Ishikawa (cell line): ENCODE measurements around the gene FIZ1.

Source experiments
- CEBPB ChIP-seq: IDR thresholded peaks from 2 replicates; pipeline ENCODE4 v1.6.1; 2012
- CREB1 ChIP-seq: IDR thresholded peaks from 2 replicates; pipeline ENCODE4 v1.6.1; 2012; ENCODE audit warnings: low read depth
- EGR1 ChIP-seq: IDR thresholded peaks from 2 replicates; pipeline ENCODE4 v1.6.1; 2012
- EP300 ChIP-seq: IDR thresholded peaks from 2 replicates; pipeline ENCODE4 v1.6.1; 2012; ENCODE audit warnings: borderline replicate concordance
- FOXM1 ChIP-seq: IDR thresholded peaks from 2 replicates; pipeline ENCODE4 v1.6.1; 2012; ENCODE audit warnings: low read depth, borderline replicate concordance
- NFIC ChIP-seq: IDR thresholded peaks from 2 replicates; pipeline ENCODE4 v1.6.1; 2012
- RAD21 ChIP-seq: IDR thresholded peaks from 2 replicates; pipeline ENCODE4 v1.6.1; 2012; ENCODE audit warnings: low read depth
- TAF1 ChIP-seq: IDR thresholded peaks from 2 replicates; pipeline ENCODE4 v1.6.1; 2012; ENCODE audit warnings: low read depth, mild to moderate bottlenecking
- TCF12 ChIP-seq: IDR thresholded peaks from 2 replicates; pipeline ENCODE4 v1.6.1; 2012; ENCODE audit warnings: low read depth
- TEAD4 ChIP-seq: IDR thresholded peaks from 2 replicates; pipeline ENCODE4 v1.6.1; 2012
- YY1 ChIP-seq: IDR thresholded peaks from 2 replicates; pipeline ENCODE4 v1.6.1; 2012; ENCODE audit warnings: low read depth
- ZBTB7A ChIP-seq: IDR thresholded peaks from 2 replicates; pipeline ENCODE4 v1.6.1; 2012; ENCODE audit warnings: low read depth
- TF ChIP-seq, protein P1 (sequence below): IDR thresholded peaks from 2 replicates; pipeline ENCODE4 v1.6.1; 2012
- TF ChIP-seq, protein P2 (sequence below): IDR thresholded peaks from 2 replicates; pipeline ENCODE4 v1.6.1; 2012
- TF ChIP-seq, protein P3 (sequence below): IDR thresholded peaks from 2 replicates; pipeline ENCODE4 v1.6.1; 2012; ENCODE audit warnings: low read depth, mild to moderate bottlenecking

The FIZ1 gene

DNA sequence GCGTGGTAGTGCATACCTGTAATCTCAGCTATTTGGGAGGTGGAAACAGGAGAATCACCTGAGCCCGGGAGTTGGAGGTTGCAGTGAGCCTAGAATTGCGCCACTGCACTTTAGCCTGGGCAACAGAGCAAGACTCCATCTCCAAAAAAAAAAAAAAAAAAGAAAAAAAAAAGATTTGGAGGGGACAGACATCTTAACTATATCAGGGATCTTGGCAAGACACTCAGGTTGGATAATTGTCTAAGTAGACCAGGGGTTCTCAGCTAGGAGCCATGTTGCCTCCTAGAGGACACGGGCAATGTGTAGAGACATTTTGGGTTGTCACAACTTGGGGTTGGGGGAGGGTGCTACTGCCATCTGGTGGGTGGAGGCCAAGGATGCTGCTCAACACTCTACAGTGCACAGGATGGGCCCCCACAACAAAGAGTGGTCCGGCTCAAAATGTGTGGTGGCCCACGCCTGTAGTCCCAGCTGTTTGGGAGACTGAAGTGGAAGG, 39.6 kb upstream of the FIZ1 start:
- TF ChIP-seq, protein P1, sequence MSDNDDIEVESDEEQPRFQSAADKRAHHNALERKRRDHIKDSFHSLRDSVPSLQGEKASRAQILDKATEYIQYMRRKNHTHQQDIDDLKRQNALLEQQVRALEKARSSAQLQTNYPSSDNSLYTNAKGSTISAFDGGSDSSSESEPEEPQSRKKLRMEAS: no peak
- TF ChIP-seq EGR1: no peak
- TF ChIP-seq ZBTB7A: no peak
- TF ChIP-seq CREB1: no peak
- TF ChIP-seq TEAD4: no peak
- TF ChIP-seq TCF12: no peak
- TF ChIP-seq NFIC: no peak
- 0 out of 2 replicates have a peak, but pooled peaks have one; percentile 62 for TF ChIP-seq YY1

DNA sequence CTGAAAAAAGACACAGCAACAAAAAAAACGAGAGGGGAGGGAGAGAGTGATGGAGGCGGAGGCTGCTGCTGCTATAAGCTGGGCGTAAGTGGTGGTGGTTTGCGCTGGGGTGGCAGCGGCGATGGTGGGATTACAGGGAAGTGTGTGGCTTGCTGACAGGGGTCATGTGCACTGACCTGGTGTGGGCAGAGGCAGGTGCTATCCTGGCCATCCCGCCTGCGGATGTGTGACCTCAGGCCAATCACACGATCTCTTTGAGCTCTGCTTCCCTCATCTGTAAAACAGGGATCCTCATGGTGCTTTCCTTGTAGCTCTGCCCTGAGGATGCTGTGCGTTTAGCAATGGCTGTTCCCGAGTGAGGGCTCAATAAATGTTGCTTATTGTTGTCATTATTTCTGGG, 38.2 kb upstream of the FIZ1 start:
- TF ChIP-seq, protein P2, sequence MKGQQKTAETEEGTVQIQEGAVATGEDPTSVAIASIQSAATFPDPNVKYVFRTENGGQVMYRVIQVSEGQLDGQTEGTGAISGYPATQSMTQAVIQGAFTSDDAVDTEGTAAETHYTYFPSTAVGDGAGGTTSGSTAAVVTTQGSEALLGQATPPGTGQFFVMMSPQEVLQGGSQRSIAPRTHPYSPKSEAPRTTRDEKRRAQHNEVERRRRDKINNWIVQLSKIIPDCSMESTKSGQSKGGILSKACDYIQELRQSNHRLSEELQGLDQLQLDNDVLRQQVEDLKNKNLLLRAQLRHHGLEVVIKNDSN: no peak
- TF ChIP-seq, protein P1: no peak
- TF ChIP-seq ZBTB7A: no peak
- TF ChIP-seq NFIC: no peak

DNA sequence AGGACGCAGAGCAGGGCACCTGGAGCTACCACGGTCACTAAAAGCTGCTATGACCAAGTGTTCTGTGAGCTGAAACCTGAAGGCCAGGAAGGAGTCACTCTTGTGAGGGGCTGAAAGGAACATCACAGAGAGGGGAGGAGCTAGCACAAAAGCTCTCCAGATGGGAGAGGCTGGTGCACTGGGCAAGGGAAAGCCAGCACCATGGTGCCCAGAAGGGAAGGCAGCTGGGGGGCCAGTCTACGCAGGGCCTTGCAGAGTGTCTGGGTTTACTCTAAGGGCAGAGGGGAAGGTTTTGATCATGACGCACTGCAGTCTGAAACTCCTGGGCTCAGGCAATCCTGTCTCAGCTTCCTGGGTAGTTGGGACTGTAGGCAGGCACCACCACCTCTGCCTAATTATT, 37.4 kb upstream of the FIZ1 start:
- TF ChIP-seq FOXM1: no peak
- TF ChIP-seq RAD21: no peak
- no peak for TF ChIP-seq TEAD4
- no peak for TF ChIP-seq EP300
- TF ChIP-seq, protein P1: no peak
- TF ChIP-seq TCF12: no peak
- no peak for TF ChIP-seq EGR1
- no peak for TF ChIP-seq TAF1
- TF ChIP-seq YY1: no peak
- TF ChIP-seq, protein P3, sequence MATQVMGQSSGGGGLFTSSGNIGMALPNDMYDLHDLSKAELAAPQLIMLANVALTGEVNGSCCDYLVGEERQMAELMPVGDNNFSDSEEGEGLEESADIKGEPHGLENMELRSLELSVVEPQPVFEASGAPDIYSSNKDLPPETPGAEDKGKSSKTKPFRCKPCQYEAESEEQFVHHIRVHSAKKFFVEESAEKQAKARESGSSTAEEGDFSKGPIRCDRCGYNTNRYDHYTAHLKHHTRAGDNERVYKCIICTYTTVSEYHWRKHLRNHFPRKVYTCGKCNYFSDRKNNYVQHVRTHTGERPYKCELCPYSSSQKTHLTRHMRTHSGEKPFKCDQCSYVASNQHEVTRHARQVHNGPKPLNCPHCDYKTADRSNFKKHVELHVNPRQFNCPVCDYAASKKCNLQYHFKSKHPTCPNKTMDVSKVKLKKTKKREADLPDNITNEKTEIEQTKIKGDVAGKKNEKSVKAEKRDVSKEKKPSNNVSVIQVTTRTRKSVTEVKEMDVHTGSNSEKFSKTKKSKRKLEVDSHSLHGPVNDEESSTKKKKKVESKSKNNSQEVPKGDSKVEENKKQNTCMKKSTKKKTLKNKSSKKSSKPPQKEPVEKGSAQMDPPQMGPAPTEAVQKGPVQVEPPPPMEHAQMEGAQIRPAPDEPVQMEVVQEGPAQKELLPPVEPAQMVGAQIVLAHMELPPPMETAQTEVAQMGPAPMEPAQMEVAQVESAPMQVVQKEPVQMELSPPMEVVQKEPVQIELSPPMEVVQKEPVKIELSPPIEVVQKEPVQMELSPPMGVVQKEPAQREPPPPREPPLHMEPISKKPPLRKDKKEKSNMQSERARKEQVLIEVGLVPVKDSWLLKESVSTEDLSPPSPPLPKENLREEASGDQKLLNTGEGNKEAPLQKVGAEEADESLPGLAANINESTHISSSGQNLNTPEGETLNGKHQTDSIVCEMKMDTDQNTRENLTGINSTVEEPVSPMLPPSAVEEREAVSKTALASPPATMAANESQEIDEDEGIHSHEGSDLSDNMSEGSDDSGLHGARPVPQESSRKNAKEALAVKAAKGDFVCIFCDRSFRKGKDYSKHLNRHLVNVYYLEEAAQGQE: no peak
- TF ChIP-seq, protein P2: no peak
- TF ChIP-seq CEBPB: no peak
- TF ChIP-seq NFIC: no peak
- TF ChIP-seq ZBTB7A: no peak

DNA sequence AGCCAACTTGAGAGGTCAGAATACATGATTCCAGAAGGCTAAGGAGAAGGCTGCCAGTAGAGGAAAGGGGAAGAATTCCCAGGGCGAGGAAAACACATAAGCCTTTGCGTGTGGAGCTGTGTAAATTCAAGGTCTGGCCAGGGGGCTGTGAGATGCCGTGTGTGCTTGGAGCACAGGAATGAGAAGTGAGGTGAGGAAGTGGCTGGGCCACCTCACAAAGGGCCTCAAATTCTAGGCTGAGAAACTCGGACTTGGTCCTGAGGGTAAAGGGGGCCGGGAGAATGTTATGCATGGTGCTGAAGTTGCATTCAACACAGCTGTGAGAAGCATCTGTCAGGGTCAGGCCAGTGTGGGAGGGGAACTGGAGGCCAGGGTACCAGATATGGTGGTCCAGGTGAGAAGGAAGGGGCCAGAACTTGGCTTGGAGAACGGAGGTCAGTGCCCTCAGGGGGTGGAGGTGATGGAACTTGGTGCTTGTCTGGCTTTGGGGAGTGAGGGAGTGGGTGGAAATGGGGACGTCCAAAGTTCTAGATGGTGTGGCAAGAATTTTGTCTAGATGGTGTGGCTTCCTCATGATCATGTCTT, 36.6 kb upstream of the FIZ1 start:
- TF ChIP-seq, protein P3: no peak
- TF ChIP-seq EGR1 (no peak), TAF1 (no peak), NFIC (no peak), YY1 (no peak), CEBPB (no peak), ZBTB7A (no peak), FOXM1 (no peak), RAD21 (no peak), TEAD4 (no peak), TCF12 (no peak), EP300 (no peak), CREB1 (no peak)
- TF ChIP-seq, protein P1: no peak
- TF ChIP-seq, protein P2: no peak

DNA sequence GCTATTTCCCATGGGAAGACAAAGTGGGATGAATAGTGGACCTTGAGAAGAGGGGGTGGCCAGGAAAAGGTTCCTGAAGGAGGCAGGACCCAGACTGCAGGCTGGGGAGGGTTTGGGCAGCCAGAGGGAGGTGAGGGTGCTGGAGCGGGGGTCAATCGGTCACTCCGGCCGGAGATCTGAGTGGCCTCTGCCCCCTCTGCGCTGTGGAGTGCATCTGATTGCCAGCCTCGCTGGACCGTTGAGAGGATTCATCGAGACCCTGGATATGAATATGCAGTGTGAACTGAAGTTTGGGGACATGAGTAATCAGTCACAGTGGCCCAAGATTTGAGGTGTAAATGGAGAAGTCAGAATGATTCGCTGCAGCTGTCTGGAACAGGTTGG, 36.0 kb upstream of the FIZ1 start:
- TF ChIP-seq TEAD4 (no peak), FOXM1 (no peak), EP300 (no peak), ZBTB7A (no peak), TCF12 (no peak), TAF1 (no peak), RAD21 (no peak), CEBPB (no peak), EGR1 (no peak)
- TF ChIP-seq, protein P2: no peak
